Liver (tissue), 9 donors: ENCODE results near the gene KLHL40. TPM values are rescaled to one million over a fixed set of nuclear protein-coding genes. Genes with fewer than 3 reads are reported as not detected.

Experiments used
- DNase-seq: peaks from one replicate; pipeline ENCODE4 v3.0.0-alpha.2; 2017; ENCODE audit warnings: low spot score
- H3K27ac ChIP-seq, 2 donors: one replicate each; pipeline ENCODE4 v1.7.0; 2013; ENCODE audit warnings: inconsistent platforms in 2 of 2, low read length in 2 of 2, control low read depth in 1 of 2, low read depth in 1 of 2, mild to moderate bottlenecking in 1 of 2
- H3K27me3 ChIP-seq, 4 donors: one replicate each; pipeline versions ENCODE4 v1.6.1 to v1.7.0; 2013; ENCODE audit warnings: low read length in 3 of 4, inconsistent platforms in 1 of 4, mild to moderate bottlenecking in 1 of 4, moderate library complexity in 1 of 4; ENCODE audit not compliant: control insufficient read depth in 4 of 4, insufficient read depth in 4 of 4
- H3K36me3 ChIP-seq, 4 donors: one replicate each; pipeline versions ENCODE4 v1.6.1 to v1.7.0; 2013; ENCODE audit warnings: low read length in 3 of 4, mild to moderate bottlenecking in 3 of 4, low read depth in 1 of 4, moderate library complexity in 1 of 4; ENCODE audit not compliant: control insufficient read depth in 4 of 4, insufficient read depth in 3 of 4
- H3K4me1 ChIP-seq, 4 donors: one replicate each; pipeline versions ENCODE4 v1.6.1 to v1.7.0; 2013; ENCODE audit warnings: low read length in 3 of 4, mild to moderate bottlenecking in 3 of 4, moderate library complexity in 1 of 4; ENCODE audit not compliant: control insufficient read depth in 4 of 4, insufficient read depth in 4 of 4
- H3K4me3 ChIP-seq, 3 donors: one replicate each; pipeline versions ENCODE4 v1.6.1 to v1.7.0; 2013; ENCODE audit warnings: low read length in 3 of 3, control low read depth in 1 of 3, low read depth in 1 of 3, mild to moderate bottlenecking in 1 of 3
- H3K9ac ChIP-seq, 2 donors: one replicate each; pipeline ENCODE4 v1.7.0; 2013; ENCODE audit warnings: low read length in 2 of 2, mild to moderate bottlenecking in 2 of 2, moderate library complexity in 2 of 2, control low read depth in 1 of 2, low read depth in 1 of 2
- H3K9me3 ChIP-seq, 4 donors: one replicate each; pipeline versions ENCODE4 v1.6.1 to v1.7.0; 2013; ENCODE audit warnings: low read length in 3 of 4; ENCODE audit not compliant: control insufficient read depth in 4 of 4
- ATF3 ChIP-seq: IDR thresholded peaks from 2 replicates; pipeline ENCODE4 v1.6.1; 2016; ENCODE audit warnings: antibody characterized with exemption
- CTCF ChIP-seq: fragments of 150-350 bp; IDR thresholded peaks from 2 replicates; pipeline ENCODE4 v1.5.1; 2017; ENCODE audit warnings: improper control_type of control experiment, low read depth, low read length; ENCODE audit not compliant: missing input control
- EGR1 ChIP-seq, 2 donors: IDR thresholded peaks; 2 replicates each; pipeline ENCODE4 v1.6.1; 2016 to 2018; ENCODE audit warnings: antibody characterized with exemption in 2 of 2, low read depth in 2 of 2
- FOXA1 ChIP-seq: IDR thresholded peaks from 2 replicates; pipeline ENCODE4 v1.6.1; 2016; ENCODE audit warnings: antibody characterized with exemption
- FOXA2 ChIP-seq: IDR thresholded peaks from 2 replicates; pipeline ENCODE4 v1.6.1; 2016; ENCODE audit warnings: antibody characterized with exemption
- GABPA ChIP-seq, 2 donors: IDR thresholded peaks in 1 of 2; conservative IDR thresholded peaks in 1 of 2; 2 replicates each; pipeline ENCODE4 v1.6.1; 2016; ENCODE audit warnings: antibody characterized with exemption in 2 of 2, mild to moderate bottlenecking in 1 of 2, moderate library complexity in 1 of 2
- HNF4A ChIP-seq, 2 donors: conservative IDR thresholded peaks; 2 replicates each; pipeline ENCODE4 v1.6.1; 2016; ENCODE audit warnings: antibody characterized with exemption in 2 of 2, mild to moderate bottlenecking in 2 of 2
- HNF4G ChIP-seq: IDR thresholded peaks from 2 replicates; pipeline ENCODE4 v1.6.1; 2016; ENCODE audit warnings: antibody characterized with exemption
- JUND ChIP-seq, 2 donors: IDR thresholded peaks; 2 replicates each; pipeline ENCODE4 v1.6.1; 2016; ENCODE audit warnings: antibody characterized with exemption in 2 of 2
- MAX ChIP-seq: IDR thresholded peaks from 2 replicates; pipeline ENCODE4 v1.6.1; 2016; ENCODE audit warnings: antibody characterized with exemption
- NR2F2 ChIP-seq: IDR thresholded peaks from 2 replicates; pipeline ENCODE4 v1.6.1; 2016; ENCODE audit warnings: antibody characterized with exemption
- RAD21 ChIP-seq, 2 donors: IDR thresholded peaks; 2 replicates each; pipeline ENCODE4 v1.6.1; 2016; ENCODE audit warnings: antibody characterized with exemption in 2 of 2, mild to moderate bottlenecking in 2 of 2
- REST ChIP-seq: IDR thresholded peaks from 2 replicates; pipeline ENCODE4 v1.6.1; 2016; ENCODE audit warnings: antibody characterized with exemption, mild to moderate bottlenecking
- RXRA ChIP-seq, 2 donors: IDR thresholded peaks; 2 replicates each; pipeline ENCODE4 v1.6.1; 2017 to 2018; ENCODE audit warnings: antibody characterized with exemption in 2 of 2, mild to moderate bottlenecking in 1 of 2
- SP1 ChIP-seq: IDR thresholded peaks from 2 replicates; pipeline ENCODE4 v1.6.1; 2018; ENCODE audit warnings: antibody characterized with exemption, mild to moderate bottlenecking
- TAF1 ChIP-seq: conservative IDR thresholded peaks from 2 replicates; pipeline ENCODE4 v1.6.1; 2016; ENCODE audit warnings: antibody characterized with exemption, mild to moderate bottlenecking
- YY1 ChIP-seq: IDR thresholded peaks from 2 replicates; pipeline ENCODE4 v1.6.1; 2016; ENCODE audit warnings: antibody characterized with exemption, mild to moderate bottlenecking
- ZBTB33 ChIP-seq: IDR thresholded peaks from 2 replicates; pipeline ENCODE4 v1.6.1; 2016; ENCODE audit warnings: antibody characterized with exemption
- WGBS: extraction: QIAGEN DNeasy Blood & Tissue Kit; methylation state at CpG from one replicate; pipeline ENCODE4 v1.1.7; 2013; 5-methylcytosine and 5-hydroxymethylcytosine counted together
- polyA plus RNA-seq, 2 donors: library from polyadenylated mRNA; stranded (reverse) in 1 of 2; unstranded in 1 of 2; fragments of 200-250 nt in 1 of 2; fragments of >200 nt in 1 of 2; fragmentation: Nextera tagmentation in 1 of 2; extraction: Ambion mirVana in 1 of 2; gene quantifications; one replicate each; pipeline versions ENCODE4 v1.2.1 to v1.2.3, GENCODE V29; 2013 to 2015
- total RNA-seq, 2 donors: library from RNA; depleted of rRNA; stranded (reverse); fragments of >200 nt; gene quantifications; one replicate each; pipeline ENCODE4 v1.2.3, GENCODE V29; 2014
- donor health status: healthy.
- donor health status: healthy.
- donor health status: healthy.
- donor health status: healthy.
- donor health status: healthy.

The KLHL40 gene
- total and polyA plus RNA-seq, 4 donors: not detected

GRCh38 chr3:42680806-42681205 lies 4.5 kb upstream of the KLHL40 start:
- 84% methylated on average over 4 of the region's 4 CpGs for WGBS
- no peaks in the 10 kb centered on the region for H3K4me1 ChIP-seq
- H3K9ac ChIP-seq: no peak overlapping the region
- TF ChIP-seq ATF3 (no peak), EGR1 (IDR thresholded peaks at IDR 0.05; ENCODE audit: low read depth in 2 of 2) (no peak), ZBTB33 (no peak), CTCF (no peak), SP1 (no peak), YY1 (no peak), JUND (IDR thresholded peaks at IDR 0.05) (no peak), GABPA (IDR thresholded peaks at IDR 0.05 in 1 of 2, conservative IDR thresholded peaks at IDR 0.05 in 1 of 2) (no peak), TAF1 (no peak), MAX (no peak), HNF4A (conservative IDR thresholded peaks at IDR 0.05) (no peak), FOXA1 (no peak), RAD21 (IDR thresholded peaks at IDR 0.05) (no peak), FOXA2 (no peak), HNF4G (no peak)
- H3K9me3 ChIP-seq: peaks cover 0 to 2% (median 0%) of the 10 kb centered on the region in 4 donors
- H3K4me3 ChIP-seq: no peak overlapping the region
- H3K27me3 ChIP-seq: no peaks in the 10 kb centered on the region
- no peak for DNase-seq
- H3K27ac ChIP-seq: no peak overlapping the region
- no peaks in the 10 kb centered on the region for H3K36me3 ChIP-seq

GRCh38 chr3:42681361-42682038 lies 3.8 kb upstream of the KLHL40 start:
- no peak for DNase-seq
- Histone ChIP-seq H3K4me3 (no peak overlapping the region), H3K36me3 (no peaks in the 10 kb centered on the region), H3K27me3 (no peaks in the 10 kb centered on the region), H3K9me3 (no peaks in the 10 kb centered on the region), H3K4me1 (peaks cover 0 to 2% (median under 1%) of the 10 kb centered on the region in 4 donors), H3K27ac (no peak overlapping the region), H3K9ac (no peak overlapping the region)
- WGBS: 84% methylated on average over 10 of the region's 10 CpGs
- TF ChIP-seq HNF4G: no peak
- TF ChIP-seq RAD21 (IDR thresholded peaks at IDR 0.05): no peak
- TF ChIP-seq NR2F2: no peak
- no peak for TF ChIP-seq JUND (IDR thresholded peaks at IDR 0.05)
- TF ChIP-seq ZBTB33: no peak
- no peak for TF ChIP-seq HNF4A (conservative IDR thresholded peaks at IDR 0.05)
- TF ChIP-seq ATF3: no peak
- no peak for TF ChIP-seq RXRA (IDR thresholded peaks at IDR 0.05)
- TF ChIP-seq GABPA (IDR thresholded peaks at IDR 0.05 in 1 of 2, conservative IDR thresholded peaks at IDR 0.05 in 1 of 2): no peak
- TF ChIP-seq SP1: no peak
- no peak for TF ChIP-seq MAX
- TF ChIP-seq FOXA2: no peak
- TF ChIP-seq REST: no peak
- TF ChIP-seq TAF1: no peak
- no peak for TF ChIP-seq YY1
